ENCODE data around the gene SOX15. TPM values are rescaled to one million over a fixed set of nuclear protein-coding genes. Genes with fewer than 3 reads are reported as not detected.

The SOX15 gene
- total and polyA plus RNA-seq, 2 of the 13 experiments (the other 11 are each of a cell fraction or from before 2014, with no cell fraction given) = 0.07 to 0.18 TPM

DNA sequence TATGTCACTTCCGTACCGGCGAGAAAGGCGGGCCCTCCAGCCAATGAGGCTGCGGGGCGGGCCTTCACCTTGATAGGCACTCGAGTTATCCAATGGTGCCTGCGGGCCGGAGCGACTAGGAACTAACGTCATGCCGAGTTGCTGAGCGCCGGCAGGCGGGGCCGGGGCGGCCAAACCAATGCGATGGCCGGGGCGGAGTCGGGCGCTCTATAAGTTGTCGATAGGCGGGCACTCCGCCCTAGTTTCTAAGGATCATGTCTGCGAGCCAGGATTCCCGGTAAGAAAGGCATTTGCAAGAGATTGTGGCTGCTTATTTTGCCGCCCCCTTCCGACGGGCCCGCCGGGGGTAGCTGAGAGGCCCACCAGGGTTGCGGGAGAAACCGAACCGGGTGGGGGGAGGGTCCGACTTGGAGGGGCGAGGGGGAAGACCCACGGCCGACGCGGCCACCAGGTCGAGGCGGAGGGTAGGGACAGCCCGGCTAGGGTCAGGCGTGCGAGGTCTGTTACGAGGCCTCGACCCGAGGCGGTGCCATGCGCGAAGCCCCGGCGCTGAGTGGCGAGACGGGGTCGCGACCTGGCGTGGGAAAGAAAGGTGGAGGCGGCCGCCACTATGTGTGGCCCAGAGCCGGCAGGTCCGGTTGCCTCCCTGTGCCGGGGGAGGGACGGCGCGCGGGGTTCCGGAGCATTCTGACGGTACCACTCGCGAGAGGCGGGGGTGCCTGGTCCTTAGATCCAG lies 17.1 kb downstream of the SOX15 start (continued):
- TF ChIP-seq, protein P1, sequence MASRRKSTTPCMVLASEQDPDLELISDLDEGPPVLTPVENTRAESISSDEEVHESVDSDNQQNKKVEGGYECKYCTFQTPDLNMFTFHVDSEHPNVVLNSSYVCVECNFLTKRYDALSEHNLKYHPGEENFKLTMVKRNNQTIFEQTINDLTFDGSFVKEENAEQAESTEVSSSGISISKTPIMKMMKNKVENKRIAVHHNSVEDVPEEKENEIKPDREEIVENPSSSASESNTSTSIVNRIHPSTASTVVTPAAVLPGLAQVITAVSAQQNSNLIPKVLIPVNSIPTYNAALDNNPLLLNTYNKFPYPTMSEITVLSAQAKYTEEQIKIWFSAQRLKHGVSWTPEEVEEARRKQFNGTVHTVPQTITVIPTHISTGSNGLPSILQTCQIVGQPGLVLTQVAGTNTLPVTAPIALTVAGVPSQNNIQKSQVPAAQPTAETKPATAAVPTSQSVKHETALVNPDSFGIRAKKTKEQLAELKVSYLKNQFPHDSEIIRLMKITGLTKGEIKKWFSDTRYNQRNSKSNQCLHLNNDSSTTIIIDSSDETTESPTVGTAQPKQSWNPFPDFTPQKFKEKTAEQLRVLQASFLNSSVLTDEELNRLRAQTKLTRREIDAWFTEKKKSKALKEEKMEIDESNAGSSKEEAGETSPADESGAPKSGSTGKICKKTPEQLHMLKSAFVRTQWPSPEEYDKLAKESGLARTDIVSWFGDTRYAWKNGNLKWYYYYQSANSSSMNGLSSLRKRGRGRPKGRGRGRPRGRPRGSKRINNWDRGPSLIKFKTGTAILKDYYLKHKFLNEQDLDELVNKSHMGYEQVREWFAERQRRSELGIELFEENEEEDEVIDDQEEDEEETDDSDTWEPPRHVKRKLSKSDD (CRISPR knock-in tag; IDR thresholded peaks at IDR 0.05; ENCODE audit: low read depth) = peak; percentile 22; the same call in 1 of the 2 replicates
- TF ChIP-seq SRSF9 (IDR thresholded peaks at IDR 0.05; ENCODE audit: borderline replicate concordance, insufficient read depth, low read depth, low read length, poor library complexity, severe bottlenecking) (no peak), GPN1 (CRISPR knock-in tag; IDR thresholded peaks at IDR 0.05; ENCODE audit: borderline replicate concordance) (no peak), HDAC1 (CRISPR knock-in tag; IDR thresholded peaks at IDR 0.05) (no peak; the same call in none of the 2 replicates), SNAPC2 (CRISPR knock-in tag; IDR thresholded peaks at IDR 0.05) (no peak), ZNF160 (CRISPR knock-in tag; IDR thresholded peaks at IDR 0.05) (0 out of 2 replicates have a peak, but pooled peaks have one; percentile 28), ATM (IDR thresholded peaks at IDR 0.05; ENCODE audit: borderline replicate concordance) (no peak), ATRX (CRISPR knock-in tag; IDR thresholded peaks at IDR 0.05; ENCODE audit: borderline replicate concordance) (no peak), MXD4 (CRISPR knock-in tag; IDR thresholded peaks at IDR 0.05) (peak; percentile 20; the same call in 1 of the 2 replicates), ETV5 (CRISPR knock-in tag; IDR thresholded peaks at IDR 0.05; ENCODE audit: borderline replicate concordance) (no peak), MED13 (CRISPR knock-in tag; IDR thresholded peaks at IDR 0.05) (peak; percentile 60; the same call in 1 of the 2 replicates), AHR (CRISPR knock-in tag; IDR thresholded peaks at IDR 0.05) (no peak), MAZ (IDR thresholded peaks at IDR 0.05; ENCODE audit: borderline replicate concordance, low read depth, low read length) (0 out of 2 replicates have a peak, but pooled peaks have one; percentile 60), MAZ (CRISPR knock-in tag; IDR thresholded peaks at IDR 0.05; ENCODE audit: low read depth) (peak; percentile 82), ZNF556 (CRISPR knock-in tag; IDR thresholded peaks at IDR 0.05; ENCODE audit: borderline replicate concordance) (peak; percentile 73), NFYB (CRISPR knock-in tag; IDR thresholded peaks at IDR 0.05) (peak; percentile 99), ATAD3A (CRISPR knock-in tag; IDR thresholded peaks at IDR 0.05) (no peak), SMC3 (IDR thresholded peaks at IDR 0.05; ENCODE audit: low read length) (no peak), SIN3B (IDR thresholded peaks at IDR 0.05; ENCODE audit: low read length) (peak; percentile 62)
- TF ChIP-seq, protein P2, sequence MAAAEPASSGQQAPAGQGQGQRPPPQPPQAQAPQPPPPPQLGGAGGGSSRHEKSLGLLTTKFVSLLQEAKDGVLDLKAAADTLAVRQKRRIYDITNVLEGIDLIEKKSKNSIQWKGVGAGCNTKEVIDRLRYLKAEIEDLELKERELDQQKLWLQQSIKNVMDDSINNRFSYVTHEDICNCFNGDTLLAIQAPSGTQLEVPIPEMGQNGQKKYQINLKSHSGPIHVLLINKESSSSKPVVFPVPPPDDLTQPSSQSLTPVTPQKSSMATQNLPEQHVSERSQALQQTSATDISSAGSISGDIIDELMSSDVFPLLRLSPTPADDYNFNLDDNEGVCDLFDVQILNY (CRISPR knock-in tag; conservative IDR thresholded peaks at IDR 0.05) = peak; percentile 74; the same call in 1 of the 2 replicates
- TF ChIP-seq, protein P3, sequence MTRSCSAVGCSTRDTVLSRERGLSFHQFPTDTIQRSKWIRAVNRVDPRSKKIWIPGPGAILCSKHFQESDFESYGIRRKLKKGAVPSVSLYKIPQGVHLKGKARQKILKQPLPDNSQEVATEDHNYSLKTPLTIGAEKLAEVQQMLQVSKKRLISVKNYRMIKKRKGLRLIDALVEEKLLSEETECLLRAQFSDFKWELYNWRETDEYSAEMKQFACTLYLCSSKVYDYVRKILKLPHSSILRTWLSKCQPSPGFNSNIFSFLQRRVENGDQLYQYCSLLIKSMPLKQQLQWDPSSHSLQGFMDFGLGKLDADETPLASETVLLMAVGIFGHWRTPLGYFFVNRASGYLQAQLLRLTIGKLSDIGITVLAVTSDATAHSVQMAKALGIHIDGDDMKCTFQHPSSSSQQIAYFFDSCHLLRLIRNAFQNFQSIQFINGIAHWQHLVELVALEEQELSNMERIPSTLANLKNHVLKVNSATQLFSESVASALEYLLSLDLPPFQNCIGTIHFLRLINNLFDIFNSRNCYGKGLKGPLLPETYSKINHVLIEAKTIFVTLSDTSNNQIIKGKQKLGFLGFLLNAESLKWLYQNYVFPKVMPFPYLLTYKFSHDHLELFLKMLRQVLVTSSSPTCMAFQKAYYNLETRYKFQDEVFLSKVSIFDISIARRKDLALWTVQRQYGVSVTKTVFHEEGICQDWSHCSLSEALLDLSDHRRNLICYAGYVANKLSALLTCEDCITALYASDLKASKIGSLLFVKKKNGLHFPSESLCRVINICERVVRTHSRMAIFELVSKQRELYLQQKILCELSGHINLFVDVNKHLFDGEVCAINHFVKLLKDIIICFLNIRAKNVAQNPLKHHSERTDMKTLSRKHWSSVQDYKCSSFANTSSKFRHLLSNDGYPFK (CRISPR knock-in tag; IDR thresholded peaks at IDR 0.05; ENCODE audit: borderline replicate concordance) = peak; percentile 91
- TF ChIP-seq, protein P4, sequence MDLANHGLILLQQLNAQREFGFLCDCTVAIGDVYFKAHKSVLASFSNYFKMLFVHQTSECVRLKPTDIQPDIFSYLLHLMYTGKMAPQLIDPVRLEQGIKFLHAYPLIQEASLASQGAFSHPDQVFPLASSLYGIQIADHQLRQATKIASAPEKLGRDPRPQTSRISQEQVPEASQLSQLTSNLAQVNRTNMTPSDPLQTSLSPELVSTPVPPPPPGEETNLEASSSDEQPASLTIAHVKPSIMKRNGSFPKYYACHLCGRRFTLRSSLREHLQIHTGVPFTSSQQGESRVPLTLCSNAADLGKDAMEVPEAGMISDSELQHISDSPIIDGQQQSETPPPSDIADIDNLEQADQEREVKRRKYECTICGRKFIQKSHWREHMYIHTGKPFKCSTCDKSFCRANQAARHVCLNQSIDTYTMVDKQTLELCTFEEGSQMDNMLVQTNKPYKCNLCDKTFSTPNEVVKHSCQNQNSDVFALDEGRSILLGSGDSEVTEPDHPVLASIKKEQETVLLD (CRISPR knock-in tag; IDR thresholded peaks at IDR 0.05; ENCODE audit: low read depth) = peak; percentile 43

All from HepG2 (cell line).